Activated naive CD8-positive, alpha-beta T cell (primary cell): ENCODE measurements around the gene ZXDA.

Experiments
- H3K27ac Mint-ChIP-seq: one replicate; pipeline ENCODE4 v1.8.0; 2021; ENCODE audit warnings: mixed read lengths
- H3K27me3 Mint-ChIP-seq: one replicate; pipeline ENCODE4 v1.8.0; 2021; ENCODE audit warnings: mixed read lengths
- H3K36me3 Mint-ChIP-seq: one replicate; pipeline ENCODE4 v1.8.0; 2021; ENCODE audit warnings: mixed read lengths
- H3K4me1 Mint-ChIP-seq: one replicate; pipeline ENCODE4 v1.8.0; 2021; ENCODE audit warnings: low read depth, mixed read lengths
- H3K4me3 Mint-ChIP-seq: one replicate; pipeline ENCODE4 v1.8.0; 2021; ENCODE audit warnings: mild to moderate bottlenecking, mixed read lengths
- H3K9me3 Mint-ChIP-seq: one replicate; pipeline ENCODE4 v1.8.0; 2021; ENCODE audit warnings: low read depth, mixed read lengths

Gene ZXDA

GRCh38 chrX:57904176-57904880 lies 5.9 kb downstream of the ZXDA start:
- Mint-ChIP-seq H3K4me1 (peaks cover 20% of the 10 kb centered on the region), H3K9me3 (peaks cover 3% of the 10 kb centered on the region), H3K36me3 (peaks cover 9% of the 10 kb centered on the region), H3K4me3 (no peak overlapping the region), H3K27me3 (no peaks in the 10 kb centered on the region), H3K27ac (no peak overlapping the region)

GRCh38 chrX:57902633-57903032 lies 7.6 kb downstream of the ZXDA start:
- Mint-ChIP-seq H3K4me1 (peaks cover 20% of the 10 kb centered on the region), H3K27me3 (no peaks in the 10 kb centered on the region), H3K27ac (no peak overlapping the region), H3K4me3 (no peak overlapping the region), H3K9me3 (peaks cover 3% of the 10 kb centered on the region), H3K36me3 (peaks cover 11% of the 10 kb centered on the region)

GRCh38 chrX:57901466-57901865 lies 8.8 kb downstream of the ZXDA start:
- Mint-ChIP-seq H3K9me3 (peaks cover 3% of the 10 kb centered on the region), H3K36me3 (peaks cover 15% of the 10 kb centered on the region), H3K4me3 (no peak overlapping the region), H3K27ac (no peak overlapping the region), H3K4me1 (peaks cover 12% of the 10 kb centered on the region), H3K27me3 (no peaks in the 10 kb centered on the region)

- H3K9me3 Mint-ChIP-seq: no peaks in the 10 kb centered on the region
- H3K27ac Mint-ChIP-seq: no peak overlapping the region
- H3K36me3 Mint-ChIP-seq: peaks cover 12% of the 10 kb centered on the region
- peaks cover 8% of the 10 kb centered on the region for H3K4me1 Mint-ChIP-seq
- no peaks in the 10 kb centered on the region for H3K27me3 Mint-ChIP-seq
- H3K4me3 Mint-ChIP-seq: no peak overlapping the region
These were observed 9.3 kb downstream of the ZXDA start for GRCh38 chrX:57900975-57901374.

- H3K9me3 Mint-ChIP-seq: no peaks in the 10 kb centered on the region
- H3K36me3 Mint-ChIP-seq: peaks cover 13% of the 10 kb centered on the region
- H3K4me3 Mint-ChIP-seq: no peak overlapping the region
- H3K4me1 Mint-ChIP-seq: peaks cover 9% of the 10 kb centered on the region
- H3K27me3 Mint-ChIP-seq: no peaks in the 10 kb centered on the region
- no peak overlapping the region for H3K27ac Mint-ChIP-seq
These were observed 10.4 kb downstream of the ZXDA start for GRCh38 chrX:57899906-57900305.

- no peaks in the 10 kb centered on the region for H3K27me3 Mint-ChIP-seq
These were observed 11.2 kb downstream of the ZXDA start for GRCh38 chrX:57899064-57899463.

GRCh38 chrX:57871463-57871862 lies 38.8 kb downstream of the ZXDA start:
- Mint-ChIP-seq H3K9me3 (peaks cover 14% of the 10 kb centered on the region), H3K27ac (no peak overlapping the region), H3K36me3 (peaks cover 20% of the 10 kb centered on the region), H3K4me1 (no peaks in the 10 kb centered on the region), H3K27me3 (no peaks in the 10 kb centered on the region), H3K4me3 (no peak overlapping the region)

More at GRCh38 chrX:57899064-57899463, 11.2 kb downstream of the ZXDA start:
- no peak overlapping the region for H3K27ac Mint-ChIP-seq
- H3K36me3 Mint-ChIP-seq: peaks cover 20% of the 10 kb centered on the region
- H3K4me3 Mint-ChIP-seq: no peak overlapping the region
- no peaks in the 10 kb centered on the region for H3K9me3 Mint-ChIP-seq
- peaks cover 10% of the 10 kb centered on the region for H3K4me1 Mint-ChIP-seq
